Kasumi-1 (cell line): ENCODE data around the gene KCNMB3.
A peak's percentile ranks its signal among the peaks of the same experiment; 100 is the strongest.
"Not testable (repeated sequence)": the region's sequence is repeated elsewhere in the genome, so short reads cannot be mapped to it uniquely, and the experiment has no call there.

Experiments used
- DNase-seq, 2 experiments: peaks; one replicate each; lab custom pipeline; 2025; lab: John Stamatoyannopoulos, UW

Gene KCNMB3, protein sequence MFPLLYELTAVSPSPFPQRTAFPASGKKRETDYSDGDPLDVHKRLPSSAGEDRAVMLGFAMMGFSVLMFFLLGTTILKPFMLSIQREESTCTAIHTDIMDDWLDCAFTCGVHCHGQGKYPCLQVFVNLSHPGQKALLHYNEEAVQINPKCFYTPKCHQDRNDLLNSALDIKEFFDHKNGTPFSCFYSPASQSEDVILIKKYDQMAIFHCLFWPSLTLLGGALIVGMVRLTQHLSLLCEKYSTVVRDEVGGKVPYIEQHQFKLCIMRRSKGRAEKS

DNA sequence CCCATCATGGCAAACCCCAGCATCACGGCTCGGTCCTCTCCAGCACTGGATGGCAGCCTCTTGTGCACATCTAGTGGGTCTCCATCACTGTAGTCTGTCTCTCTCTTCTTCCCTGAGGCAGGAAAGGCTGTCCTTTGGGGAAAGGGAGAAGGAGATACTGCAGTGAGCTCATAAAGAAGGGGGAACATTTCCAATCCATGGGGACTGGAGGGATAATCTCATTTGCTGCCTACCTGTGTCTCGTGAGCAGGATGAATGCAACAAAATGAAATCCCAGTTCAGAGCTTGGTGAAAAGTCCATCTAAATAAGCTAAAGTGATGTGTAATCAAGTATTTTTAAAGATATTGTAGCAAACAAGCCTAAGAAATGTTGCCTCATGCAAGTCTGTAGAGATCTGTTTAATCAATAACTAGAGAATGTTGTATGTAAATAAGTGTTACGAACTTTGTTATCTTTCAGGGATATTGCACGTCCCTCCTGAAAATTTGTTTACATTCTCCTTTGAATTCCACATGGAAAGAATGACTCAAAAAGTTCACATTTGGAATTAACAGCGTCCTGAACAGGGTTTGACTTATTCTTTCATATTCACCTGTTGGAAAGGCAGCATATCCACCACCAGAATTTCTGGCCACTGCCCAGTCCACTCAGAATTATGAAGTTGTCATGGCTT lies at the start of gene KCNMB3:
TSS of gene KCNMB3 (minus strand) at position 312 of the 674 bp plus-strand sequence. CDS start at position 188, 124 bp downstream.
- no peak for DNase-seq

DNA sequence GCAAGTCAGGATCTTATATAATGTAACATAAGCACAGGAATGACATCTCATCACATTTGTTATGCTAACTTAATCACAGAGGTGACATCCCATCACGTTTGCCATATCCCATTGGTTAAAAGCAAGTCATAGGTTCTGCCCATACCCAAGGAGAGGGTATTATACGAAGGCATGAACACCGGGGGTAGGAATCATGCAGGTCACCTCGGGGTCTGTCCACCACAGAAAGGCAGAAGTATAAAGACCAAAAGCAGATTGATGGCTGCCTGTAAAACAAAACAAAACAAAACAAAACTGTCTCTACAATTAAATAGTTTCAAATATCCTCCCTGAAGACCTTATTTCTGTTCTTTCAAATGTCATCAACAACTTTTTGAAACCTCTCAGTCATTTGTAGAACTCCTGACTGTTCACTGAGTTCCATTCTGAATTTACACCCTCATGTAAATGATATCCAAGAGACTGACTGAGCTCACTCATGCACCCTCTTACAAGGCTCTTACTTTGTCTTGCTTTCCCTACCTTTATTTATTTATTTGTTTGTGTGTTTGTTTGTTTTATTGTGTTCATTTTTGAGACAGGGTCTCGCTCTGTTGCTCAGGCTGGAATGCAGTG lies 49.2 kb upstream of the KCNMB3 start:
- DNase-seq: no peak

DNA sequence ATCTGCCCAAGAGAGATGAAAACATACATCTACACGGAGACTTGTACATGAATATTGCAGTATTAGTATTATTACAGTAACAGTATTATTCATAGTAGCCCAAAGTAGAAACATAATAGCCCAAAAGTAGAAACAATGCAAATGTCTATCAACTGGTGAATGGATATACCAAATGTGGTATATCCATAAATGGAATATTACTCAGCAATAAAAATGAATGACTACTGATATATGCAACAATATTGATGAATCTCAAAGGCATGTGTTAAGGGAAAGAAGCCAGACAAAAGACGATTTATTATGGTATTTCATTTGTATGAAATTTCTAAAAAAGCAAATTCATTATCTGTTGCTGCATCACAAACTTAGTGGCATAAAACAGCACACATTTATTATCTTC lies 48.4 kb upstream of the KCNMB3 start:
- DNase-seq: no peak

DNA sequence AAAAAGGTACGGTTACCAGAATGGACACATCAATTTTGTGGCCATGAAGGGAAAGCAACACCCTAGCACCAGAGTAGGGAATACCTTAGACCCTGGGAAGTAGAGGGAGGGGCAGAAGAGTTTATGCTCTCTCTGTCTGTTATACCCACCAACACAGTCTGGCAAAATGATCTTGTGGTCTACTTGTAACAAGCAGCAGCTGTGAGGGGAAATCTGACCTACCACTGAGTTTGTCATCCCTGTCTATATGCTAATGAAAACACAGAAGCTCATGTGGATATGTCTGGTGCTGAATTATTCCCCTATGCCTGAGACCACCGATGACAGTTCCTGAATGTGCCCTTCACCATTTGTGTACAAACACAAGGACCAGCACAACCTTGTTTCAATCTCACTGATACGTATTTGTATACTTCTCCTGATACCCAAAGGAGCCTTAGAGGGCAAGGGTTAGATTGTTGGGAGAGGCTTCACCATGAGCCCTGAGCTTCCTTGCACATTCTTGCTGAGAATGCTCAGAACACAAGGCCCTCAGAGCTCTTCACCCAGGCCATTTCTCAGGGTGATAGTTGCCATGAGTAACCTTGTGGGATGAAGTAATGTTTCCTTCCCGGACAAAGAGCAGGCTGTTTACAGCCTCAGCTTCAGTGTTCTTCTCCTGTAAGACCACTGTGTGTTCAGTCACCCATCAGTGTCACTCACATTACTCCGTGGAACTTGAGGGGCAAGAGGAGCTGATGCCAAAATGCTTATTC lies 47.2 kb upstream of the KCNMB3 start:
- no peak for DNase-seq

DNA sequence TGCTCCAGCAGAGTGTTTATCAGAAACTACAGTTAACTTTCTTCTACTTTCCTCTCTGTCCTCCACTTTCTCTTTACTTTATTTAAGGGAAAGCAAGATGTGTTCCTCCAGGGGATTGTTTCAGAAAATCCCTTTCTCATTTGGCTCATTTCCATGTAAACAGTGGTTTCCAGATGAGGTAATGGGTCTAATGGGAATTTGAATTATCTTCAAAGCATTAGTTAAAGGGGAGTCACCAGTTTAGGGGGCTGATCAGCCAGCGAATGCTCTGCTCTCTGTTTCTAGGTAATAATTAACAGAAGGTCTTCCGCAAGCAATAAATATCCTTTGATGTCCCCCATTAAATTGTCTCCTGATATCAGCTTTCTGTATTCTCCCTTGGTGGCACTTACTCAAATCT lies 41.5 kb upstream of the KCNMB3 start:
- DNase-seq: no peak

DNA sequence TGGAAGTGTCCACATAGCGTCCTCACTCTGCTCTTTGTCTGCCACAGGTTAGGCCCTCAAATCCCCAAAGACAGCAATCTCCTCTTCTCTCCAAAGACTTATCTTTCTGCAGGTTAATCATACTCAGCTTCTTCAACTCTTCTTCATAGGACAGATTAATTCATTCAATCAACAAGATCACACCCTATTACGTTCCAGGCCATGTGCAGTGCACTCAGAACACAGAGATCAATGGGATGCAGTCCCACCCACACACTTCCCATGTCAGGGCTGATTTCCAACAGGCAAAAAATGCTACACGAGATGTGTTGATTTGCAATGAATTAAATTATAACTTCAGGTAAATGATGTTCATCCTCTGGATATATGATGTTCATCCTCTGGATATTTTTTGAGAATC lies 38.4 kb upstream of the KCNMB3 start:
- DNase-seq: no peak

DNA sequence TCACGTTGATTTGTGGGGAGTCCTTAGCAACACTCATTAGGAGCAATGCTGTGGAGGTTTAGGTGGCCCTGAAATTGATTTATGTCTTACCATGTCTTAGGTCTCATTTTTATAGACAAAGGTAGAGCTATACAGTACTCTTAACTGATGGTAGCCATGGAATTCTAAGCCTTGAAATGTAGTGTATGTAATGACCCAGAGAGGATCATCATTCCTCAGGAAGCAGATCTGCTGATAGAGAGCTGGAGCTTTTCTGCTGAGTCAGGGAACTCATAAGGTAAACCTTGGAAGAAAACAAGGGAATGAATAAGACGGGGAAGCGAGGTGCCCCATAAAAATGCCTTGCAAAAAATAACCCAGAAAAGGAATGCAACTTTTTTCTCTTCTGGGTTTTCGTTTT lies 37.9 kb upstream of the KCNMB3 start:
- DNase-seq: no peak

DNA sequence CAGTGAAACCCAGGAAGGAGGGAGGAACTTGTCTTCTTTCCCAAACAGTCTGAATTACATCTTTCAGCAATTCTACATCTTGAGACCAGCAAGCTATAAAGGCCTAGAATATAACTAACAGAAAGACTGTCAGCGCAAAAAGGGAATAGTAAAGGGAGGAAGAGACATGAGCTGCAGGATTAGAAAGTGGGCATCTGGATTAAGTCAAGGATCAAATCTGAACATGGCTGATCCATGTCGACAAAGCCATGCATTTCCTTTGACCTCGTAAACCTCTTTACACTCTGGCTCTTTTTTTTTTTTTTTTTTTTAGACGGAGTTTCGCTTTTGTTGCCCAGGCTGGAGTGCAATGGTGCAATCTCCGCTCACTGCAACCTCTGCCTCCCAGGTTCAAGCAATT lies 35.4 kb upstream of the KCNMB3 start:
- DNase-seq: no peak

DNA sequence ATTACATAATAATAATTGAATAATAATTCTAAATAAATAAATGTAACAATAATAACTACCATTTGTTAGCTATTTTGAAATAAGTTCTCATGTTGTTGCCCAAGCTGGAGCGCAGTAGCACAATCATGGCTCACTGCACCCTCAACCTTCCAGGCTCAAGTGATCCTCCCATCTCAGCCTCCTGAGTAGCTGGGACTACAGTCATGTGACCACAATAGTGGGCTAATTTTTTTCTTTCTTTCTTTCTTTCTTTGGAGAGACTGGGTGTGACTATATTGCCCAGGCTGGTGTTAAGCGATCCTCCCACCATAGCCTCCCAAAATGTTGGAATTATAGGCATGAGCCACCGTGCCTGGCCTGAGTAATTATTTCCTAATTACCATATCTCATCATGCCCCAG lies 30.9 kb upstream of the KCNMB3 start:
- DNase-seq: no peak

DNA sequence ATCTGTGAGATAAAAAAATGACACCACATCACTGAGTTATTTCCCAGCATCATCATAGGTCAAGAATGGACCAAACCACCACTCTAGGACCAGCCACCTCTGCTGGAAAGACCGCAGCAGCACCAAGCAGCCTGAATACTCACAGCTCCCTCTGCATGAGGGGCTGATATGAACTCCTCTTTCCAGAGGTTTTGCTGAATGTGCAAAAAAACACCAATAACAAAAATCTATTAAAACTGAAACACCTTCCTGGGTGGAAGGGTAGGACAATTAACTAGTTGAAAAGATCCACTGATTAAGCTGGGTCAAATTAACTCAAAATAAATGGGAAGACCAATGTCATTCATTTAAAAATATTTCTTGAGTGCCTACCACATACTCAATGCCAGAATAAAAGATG lies 28.9 kb upstream of the KCNMB3 start:
- no peak for DNase-seq

DNA sequence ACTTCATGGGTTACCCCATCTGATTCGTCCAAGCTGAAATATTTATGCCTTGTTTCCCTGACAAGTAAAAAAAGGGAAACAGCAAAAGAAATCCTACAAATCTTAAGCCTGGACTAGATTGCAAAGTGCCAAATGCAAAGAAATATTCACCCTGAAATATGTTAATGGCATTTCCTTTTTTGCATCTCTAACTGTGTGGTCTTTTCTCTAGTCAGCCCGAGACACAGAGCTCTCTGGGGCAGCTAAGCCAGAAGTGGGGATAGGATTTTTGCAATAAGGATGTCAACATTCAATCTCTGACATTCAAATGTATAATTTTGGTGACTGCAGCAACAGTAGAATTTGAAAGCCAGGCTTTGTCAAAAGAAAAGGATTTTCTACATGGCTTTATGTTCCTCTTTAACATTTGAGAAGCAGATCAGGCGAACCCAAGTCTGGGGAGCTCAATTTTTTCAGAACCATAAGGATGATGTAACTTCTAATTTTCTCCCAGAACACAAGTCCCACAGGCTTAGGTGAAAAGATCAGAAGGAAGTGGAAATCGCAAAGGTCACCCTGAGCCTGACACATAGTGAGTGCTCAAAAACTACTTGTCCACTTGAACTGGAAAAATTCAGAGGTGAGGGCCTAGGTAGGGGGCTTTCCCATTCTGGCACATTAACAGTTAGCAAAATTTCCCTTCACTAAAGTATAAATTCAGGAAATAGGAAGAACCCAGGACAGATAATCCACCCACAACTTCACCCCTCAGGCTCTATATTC lies 28.2 kb upstream of the KCNMB3 start:
- no peak for DNase-seq

DNA sequence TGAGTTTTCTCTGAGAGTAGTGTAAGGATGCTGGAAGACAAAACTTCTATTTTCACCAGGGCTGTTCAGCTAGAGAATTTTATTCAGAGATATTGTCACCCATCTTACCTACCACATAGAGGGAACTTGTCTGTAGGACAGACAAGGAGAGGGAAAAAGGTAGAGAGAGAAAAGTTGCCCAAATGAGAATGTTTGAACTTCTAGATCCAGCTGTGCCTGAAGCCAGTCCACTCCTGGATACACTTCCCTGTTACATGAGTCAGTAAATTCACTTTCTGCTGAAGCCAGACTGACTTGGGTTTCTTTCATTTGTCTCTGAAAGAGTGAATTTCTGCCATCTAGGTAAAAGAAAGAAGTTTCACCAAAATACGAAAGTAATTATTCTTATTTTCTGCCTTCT lies 27.2 kb upstream of the KCNMB3 start:
- no peak for DNase-seq

DNA sequence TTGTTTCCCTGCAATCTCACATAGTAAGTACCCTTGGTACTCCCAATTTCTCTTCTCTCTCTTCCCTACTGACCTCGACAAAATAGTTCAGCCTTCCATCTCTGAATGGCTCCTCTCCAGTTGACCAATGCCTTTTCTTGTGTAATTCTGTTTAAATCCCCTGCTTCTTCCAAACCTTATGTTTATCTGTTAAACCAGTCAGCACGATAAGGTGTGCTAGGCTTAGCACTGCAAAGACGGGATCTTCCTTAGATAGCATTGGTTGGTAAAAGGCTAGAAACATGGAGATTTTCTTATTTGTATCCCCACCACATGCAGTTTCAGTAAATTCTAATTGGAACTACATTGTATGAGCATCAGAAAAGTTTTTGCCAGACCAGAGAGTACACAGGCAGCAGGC lies 25.8 kb upstream of the KCNMB3 start:
- no peak for DNase-seq

DNA sequence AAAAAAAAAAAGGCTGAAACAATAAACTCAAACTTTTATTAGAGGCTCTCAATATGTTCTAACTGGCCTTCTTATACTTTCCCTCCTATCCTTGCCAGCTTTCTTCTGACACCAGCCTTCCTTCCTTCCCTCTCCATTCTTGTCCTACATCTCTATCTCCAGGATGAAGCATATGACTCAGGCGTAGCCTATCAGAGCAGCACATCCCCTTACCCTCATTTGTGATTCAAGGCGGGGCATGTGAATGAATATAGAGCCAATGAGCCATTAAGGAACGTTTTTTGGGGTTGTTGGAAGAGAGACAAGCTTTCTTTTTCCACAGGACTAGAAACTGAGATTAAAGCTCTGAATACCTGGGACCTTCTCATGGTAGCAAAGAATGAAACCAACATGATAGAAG lies 25.1 kb upstream of the KCNMB3 start:
- no peak for DNase-seq

DNA sequence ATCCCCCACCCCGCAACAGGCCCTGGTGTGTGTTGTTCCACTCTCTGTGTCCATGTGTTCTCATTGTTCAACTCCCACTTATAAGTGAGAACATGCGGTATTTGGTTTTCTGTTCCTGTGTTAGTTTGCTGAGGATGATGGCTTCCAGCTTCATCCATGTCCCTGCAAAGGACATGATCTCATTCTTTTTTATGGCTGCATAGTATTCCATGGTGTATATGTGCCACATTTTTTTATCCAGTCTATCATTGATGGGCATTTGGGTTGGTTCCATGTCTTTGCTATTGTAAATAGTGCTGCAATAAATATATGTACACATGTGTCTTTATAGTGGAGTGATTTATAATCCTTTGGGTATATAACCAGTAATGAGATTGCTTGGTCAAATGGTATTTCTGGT lies 23.5 kb upstream of the KCNMB3 start:
- not testable (repeated sequence) for DNase-seq

DNA sequence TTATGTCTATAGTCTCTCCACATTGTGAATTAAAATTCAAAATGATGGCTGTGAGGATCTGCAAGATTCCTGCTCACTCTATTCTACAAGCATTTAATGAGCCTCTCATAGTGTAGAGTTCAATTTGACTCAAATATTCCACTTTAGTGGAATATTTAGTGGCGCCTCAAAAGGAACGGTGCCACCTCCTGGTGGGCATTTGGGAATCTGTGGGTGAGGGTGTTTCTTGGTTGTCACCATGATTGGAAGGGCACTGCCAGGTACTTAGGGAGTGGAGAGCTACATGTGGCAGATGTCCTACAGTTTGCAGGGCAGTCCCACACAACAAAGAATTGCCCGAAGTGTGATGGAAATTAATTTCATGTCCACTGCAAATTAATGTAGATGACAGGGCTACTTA lies 21.5 kb upstream of the KCNMB3 start:
- peak in 1 of 2 experiments; percentile 8 for DNase-seq

DNA sequence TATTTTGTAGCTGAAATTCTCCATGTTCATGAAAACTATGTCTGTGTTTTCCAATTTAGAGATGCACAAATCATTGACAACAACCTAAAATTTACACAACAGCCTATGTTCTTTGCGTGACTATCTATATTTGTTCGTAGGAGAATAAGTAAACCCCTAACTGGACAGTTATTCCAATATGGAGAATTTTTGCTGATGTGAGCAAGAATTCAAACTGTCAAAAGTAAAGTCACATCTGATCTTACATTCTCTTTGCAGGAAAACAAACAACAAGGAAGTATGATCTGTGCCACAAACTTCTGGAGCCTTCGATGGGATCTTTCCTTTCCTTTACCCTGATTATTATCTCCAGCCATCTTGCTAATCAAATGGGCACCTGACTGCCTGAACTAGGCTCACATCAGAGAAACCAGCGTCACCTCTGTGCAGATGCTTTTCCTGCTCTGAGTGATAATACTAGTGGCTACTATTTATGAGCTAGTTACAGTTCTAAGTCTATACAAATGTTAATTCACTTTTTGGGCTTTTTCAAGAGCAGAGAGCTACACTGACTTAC lies 18.3 kb upstream of the KCNMB3 start:
- DNase-seq: no peak

DNA sequence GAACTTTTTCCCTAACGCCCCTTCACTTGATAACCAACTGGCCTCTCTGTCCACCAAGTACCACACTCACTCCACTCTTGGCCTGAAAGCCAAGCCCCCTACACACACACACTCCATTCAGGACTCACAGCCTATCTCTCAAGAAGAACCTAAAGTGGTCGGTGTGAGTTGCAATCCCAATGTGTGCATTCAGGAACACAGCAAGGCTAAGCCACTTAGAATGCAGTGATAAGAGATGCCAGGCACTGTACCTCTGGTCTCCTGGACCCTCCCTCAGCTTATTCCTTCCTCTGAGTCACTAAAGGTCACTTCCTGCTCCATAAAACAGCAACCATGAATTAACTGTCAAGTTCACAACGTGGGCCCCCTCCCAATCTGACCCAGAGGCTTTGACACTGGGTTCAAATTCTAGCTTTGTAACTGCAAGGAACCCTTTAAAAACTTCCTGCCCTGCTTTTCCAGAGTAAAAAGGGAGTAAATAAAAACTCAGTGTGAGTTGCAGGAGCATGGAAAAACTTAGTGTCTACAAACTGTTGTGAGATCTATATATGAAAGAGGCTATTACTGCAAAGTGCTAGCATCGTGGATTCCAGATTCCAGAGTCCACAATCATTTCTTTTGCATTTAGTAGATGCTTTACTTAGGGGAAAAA lies 17.6 kb upstream of the KCNMB3 start:
- no peak for DNase-seq

DNA sequence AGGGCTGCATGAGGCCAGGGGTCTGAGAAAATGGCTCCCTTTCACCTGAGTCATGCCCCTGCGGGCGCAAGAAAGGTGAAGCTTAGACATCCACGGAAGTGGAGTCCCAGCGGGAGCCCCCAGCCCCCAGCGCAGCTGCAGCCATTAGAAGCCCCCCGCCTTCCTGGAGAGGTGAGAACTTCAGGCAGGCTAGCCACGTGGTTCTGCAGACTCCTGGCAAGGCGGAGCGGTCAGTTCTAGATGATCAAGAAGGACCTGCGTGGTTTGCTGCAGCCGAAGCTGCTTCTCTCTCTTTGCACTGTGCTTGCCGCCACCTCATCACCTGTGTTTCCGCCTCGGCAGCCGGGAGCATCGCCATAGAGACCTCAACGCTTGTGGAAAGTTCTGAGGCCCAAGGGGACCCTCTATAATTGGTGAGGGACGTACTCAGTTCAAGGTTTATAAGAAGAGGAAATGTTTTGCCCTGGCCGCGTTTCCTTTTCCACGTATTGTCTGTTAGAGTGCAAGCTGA lies 15.8 kb upstream of the KCNMB3 start:
- DNase-seq: no peak

DNA sequence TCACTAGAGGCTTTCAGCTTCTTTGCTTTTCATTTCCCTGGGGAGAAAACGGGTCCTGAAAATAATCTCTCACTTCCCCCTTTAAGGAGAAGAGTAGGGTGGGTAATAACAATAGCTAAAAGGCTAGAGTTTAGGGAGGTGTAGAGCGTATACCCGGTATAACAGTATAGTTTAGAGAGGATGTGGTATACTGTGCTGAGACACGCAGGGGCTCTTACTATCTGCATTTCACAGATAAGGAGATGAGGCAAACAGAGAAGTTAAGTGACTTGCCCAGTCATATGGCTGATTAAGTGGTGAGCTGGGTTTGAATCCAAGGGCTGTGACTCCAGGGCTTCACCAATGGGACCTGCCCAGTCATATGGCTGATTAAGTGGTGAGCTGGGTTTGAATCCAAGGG lies 15.0 kb upstream of the KCNMB3 start:
- no peak for DNase-seq

DNA sequence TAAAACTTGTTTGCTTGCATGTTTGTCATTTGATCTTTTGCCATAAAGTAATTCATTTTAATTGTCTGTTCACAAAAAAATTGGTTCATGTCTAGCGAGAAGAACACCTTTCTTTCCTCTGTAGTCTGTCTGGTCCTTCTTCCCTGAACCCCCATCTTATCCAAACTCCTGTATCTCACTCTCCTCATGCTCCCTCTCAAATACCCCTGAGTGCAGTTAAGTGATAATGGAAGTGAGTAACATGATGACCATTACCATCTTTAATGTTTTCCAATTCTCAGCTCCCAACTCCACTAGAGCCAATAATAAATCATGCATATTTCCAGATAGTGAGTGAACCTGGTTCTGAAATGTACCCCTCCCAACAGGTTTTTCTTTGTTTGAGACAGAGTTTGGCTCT lies 14.2 kb upstream of the KCNMB3 start:
- DNase-seq: no peak
